Right cardiac atrium (tissue), 5 donors: ENCODE data around the gene HDGFL2. TPM values are rescaled to one million over a fixed set of nuclear protein-coding genes. Genes with fewer than 3 reads are reported as not detected.
"Not testable (repeated sequence)": the region's sequence is repeated elsewhere in the genome, so short reads cannot be mapped to it uniquely, and the experiment has no call there.

ENCODE experiments used
- ATAC-seq, 2 donors: fragments of 200-7000 bp; cut with Tn5 transposase; one replicate each; pipeline versions ENCODE4 v1.8.0 to v1.9.1; 2020; ENCODE audit warnings: moderate library complexity in 2 of 2, mild to moderate bottlenecking in 1 of 2
- DNase-seq, 3 donors: peaks; one replicate each; pipeline ENCODE4 v3.0.0-alpha.2; 2020
- H3K27ac ChIP-seq: one replicate; pipeline ENCODE4 v1.5.1; 2013; ENCODE audit warnings: mild to moderate bottlenecking, low read length, control low read depth, moderate library complexity
- H3K27me3 ChIP-seq: one replicate; pipeline ENCODE4 v1.6.1; 2013; ENCODE audit not compliant: control insufficient read depth, insufficient read depth
- H3K4me1 ChIP-seq: one replicate; pipeline ENCODE4 v1.6.1; 2013; ENCODE audit warnings: low read length; ENCODE audit not compliant: control insufficient read depth, insufficient read depth
- H3K4me3 ChIP-seq: one replicate; pipeline ENCODE4 v1.5.1; 2013; ENCODE audit warnings: low read length, control low read depth
- H3K9me3 ChIP-seq: one replicate; pipeline ENCODE4 v1.6.1; 2013; ENCODE audit warnings: low read length; ENCODE audit not compliant: control insufficient read depth
- WGBS: extraction: QIAGEN DNeasy Blood & Tissue Kit; methylation state at CpG from one replicate; pipeline ENCODE4 v1.1.7; 2013; 5-methylcytosine and 5-hydroxymethylcytosine counted together
- intact Hi-C, 4 donors: fragments of 100-400 bp; cut with DNase I; formaldehyde crosslinking; loops; one replicate each; pipeline versions ENCODE4 v1.11.0 to v1.14.0; 2022 to 2023
- polyA plus RNA-seq: library from polyadenylated mRNA; stranded (reverse); fragments of 200-250 nt; gene quantifications from one replicate; pipeline ENCODE4 v1.2.3, GENCODE V29; 2013
- total RNA-seq, 4 donors: library from RNA; stranded (reverse); fragmentation: NEBNext Ultra II Directional; extraction: Animal tissue kit (Norgen Biotek cat#: 25700); gene quantifications; one replicate each; pipeline ENCODE4 v1.2.1, GENCODE V29; 2021
- donor health status: healthy with polysubstance abuse.
- donor health status: DM: no; HTN: yes; CAD: no.
- donor health status: DM: no; HTN: no; CAD: no.
- donor health status: DM: no; HTN: yes; CAD: no; lungs with severe emphysema.
- donor health status: DM: yes; HTN: yes; CAD: no.

The HDGFL2 gene
- total and polyA plus RNA-seq, 5 donors: 20.6 to 31.4 (median 28.6) TPM

DNA sequence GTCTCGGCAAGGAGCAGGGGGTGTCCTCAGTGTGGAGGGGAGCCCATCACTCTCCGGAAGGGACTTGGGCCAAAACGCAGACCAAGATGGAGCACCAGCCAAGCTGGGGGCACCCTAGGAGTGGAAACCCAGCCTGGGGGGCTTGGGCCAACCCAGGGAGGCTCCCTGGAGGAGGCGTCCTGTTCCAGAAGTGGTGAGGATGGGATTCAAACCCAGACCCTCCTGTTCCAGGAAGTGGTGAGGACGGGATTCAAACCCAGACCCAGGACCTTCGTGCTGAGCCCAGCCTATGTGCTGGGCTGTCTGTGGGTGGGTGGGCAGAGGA, 47.0 kb downstream of the HDGFL2 start:
- Histone ChIP-seq H3K9me3 (no peaks in the 10 kb centered on the region), H3K27me3 (no peaks in the 10 kb centered on the region), H3K4me1 (no peaks in the 10 kb centered on the region), H3K4me3 (no peak overlapping the region), H3K27ac (peak overlapping the region; percentile 79)
- DNase-seq: peak in 1 of 3 donors; percentile 55
- intact Hi-C loops: no loop called here
- WGBS: 90% methylated on average over 6 of the region's 6 CpGs
- ATAC-seq: no peak

DNA sequence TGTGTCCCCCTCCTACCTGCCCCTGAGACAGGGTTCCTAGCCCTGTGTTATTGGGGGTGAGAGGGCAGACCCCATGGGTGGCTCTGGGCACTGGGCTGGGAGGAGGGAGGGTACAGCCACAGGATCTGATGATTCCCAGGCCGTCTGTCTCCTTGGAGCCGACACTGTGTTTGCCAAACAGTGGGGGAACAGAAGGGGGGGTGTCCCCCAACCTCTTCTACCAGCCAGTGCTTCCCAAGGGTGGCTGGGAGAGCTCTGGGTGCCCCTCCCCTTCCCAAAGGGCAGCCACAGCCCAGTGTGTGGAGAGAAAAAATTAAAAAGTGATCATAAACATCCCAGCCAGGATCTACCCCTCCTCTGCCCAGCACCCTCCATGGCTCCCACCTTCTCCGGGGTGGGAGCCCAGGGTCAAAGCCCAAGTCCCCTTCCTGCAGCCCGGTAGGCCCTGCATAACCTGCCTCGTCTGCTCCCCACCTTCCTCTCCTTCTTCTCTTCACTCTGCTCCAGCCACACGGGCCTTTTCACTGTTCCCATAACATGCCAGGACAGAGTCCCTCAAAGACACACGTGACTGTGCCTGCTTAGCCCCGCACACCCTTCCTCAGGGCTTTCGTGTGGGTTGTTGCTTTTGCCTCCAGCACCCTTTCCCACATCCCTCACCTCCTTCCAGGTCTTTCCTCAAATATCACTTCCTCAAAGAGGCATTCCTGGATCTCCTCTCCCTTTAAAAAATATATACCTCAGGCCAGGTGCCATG, 47.6 kb downstream of the HDGFL2 start:
- Histone ChIP-seq H3K9me3 (no peaks in the 10 kb centered on the region), H3K27ac (peak overlapping the region; percentile 79), H3K4me3 (no peak overlapping the region), H3K4me1 (no peaks in the 10 kb centered on the region), H3K27me3 (no peaks in the 10 kb centered on the region)
- 49% methylated on average over 9 of the region's 9 CpGs for WGBS
- ATAC-seq (peak; percentile 59 to 60), DNase-seq (peak; percentile 53 to 76 (median 75))
- intact Hi-C loops: no loop called here

DNA sequence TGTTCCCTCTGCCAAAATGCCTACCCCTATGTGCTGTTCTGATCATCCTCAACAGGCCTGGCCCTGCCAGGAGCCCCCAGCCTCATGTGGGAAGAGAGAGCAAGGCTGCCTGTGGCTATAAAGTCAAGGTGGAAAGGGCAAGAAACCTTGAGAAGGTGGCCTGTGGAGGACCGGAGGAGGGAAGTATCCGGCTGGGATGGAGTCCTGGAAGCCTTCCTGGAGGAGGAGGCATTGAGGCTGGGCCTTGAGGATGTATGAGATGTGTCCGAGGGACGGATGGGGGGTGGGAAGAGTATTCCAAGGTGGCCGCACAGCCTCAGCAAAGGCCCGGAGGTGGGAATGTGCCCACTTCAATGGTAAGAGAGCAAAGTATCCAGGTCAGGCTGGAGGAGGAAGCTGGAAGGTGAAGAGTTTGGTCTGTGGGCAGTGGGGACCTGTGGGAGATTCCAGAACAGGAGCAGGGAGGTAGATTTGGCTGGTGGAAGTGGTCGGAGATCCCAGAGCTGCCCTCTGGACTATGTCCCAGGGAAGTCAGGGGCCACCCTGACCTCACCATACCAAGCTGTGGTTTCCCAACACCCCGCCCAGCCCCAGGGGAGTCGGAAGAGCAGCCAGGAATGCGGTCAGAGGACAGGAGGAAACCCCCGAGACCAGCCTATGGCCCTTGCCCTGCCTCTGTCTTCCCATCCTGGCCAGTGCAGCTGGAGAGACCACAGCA, 49.2 kb downstream of the HDGFL2 start:
- intact Hi-C loops: no loop called here
- Histone ChIP-seq H3K4me1 (no peaks in the 10 kb centered on the region), H3K9me3 (no peaks in the 10 kb centered on the region), H3K27me3 (no peaks in the 10 kb centered on the region), H3K27ac (no peak overlapping the region), H3K4me3 (no peak overlapping the region)
- ATAC-seq: no peak
- peak in 2 of 3 donors; percentile 26 to 27 for DNase-seq
- 75% methylated on average over 11 of the region's 11 CpGs for WGBS

DNA sequence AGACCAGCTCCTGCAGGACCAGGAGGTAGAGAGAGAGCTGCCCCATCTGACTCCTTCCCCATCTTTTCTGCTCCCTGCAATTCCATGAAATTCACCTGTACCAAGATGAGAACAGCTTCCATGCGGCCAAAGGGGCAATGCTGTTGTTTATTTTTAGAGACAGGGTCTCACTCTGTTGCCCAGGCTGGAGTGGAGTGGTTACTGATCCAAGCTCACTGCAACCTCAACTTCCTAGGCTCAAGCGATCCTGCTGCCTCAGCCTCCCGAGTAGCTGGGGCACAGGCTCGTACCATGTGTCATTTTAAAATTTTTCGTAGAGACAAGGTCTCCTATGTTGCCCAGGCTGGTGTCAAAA, 49.8 kb downstream of the HDGFL2 start:
- WGBS: 84% methylated on average over 5 of the region's 5 CpGs
- Histone ChIP-seq H3K9me3 (no peaks in the 10 kb centered on the region), H3K27ac (no peak overlapping the region)

DNA sequence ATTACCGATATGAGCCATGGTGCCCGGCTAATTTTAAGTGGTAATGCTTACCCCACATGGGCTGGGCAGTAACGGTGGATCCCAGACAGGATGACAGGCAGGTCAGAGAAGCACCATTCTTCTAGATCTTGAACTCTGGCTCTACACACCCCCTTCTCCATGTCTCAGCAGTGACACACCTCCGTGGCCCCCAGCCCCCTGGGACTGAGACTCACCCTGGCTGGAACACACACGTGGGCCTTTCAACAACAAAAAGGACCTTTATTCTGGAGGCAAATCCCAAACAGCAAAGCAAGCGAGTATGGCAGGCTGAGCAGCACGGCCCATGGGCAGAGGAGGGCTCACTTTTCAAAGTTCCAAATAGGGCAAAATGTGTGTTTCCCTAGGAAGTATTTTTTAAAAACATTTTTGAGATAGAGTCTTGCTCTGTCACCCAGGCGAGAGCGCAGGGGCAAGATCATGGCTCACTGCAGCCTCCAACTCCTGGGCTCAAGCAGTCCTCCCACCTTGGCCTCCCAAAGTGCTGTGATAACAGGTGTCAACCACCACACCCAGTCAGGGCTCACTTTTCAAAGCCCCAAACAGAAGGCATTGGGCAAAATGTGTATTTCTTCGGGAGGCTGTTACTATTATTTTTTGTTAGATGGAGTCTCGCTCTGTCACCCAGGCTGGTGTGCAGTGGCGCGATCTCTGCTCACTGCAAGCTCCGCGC, 50.4 kb downstream of the HDGFL2 start:
- Histone ChIP-seq H3K27ac (no peak overlapping the region), H3K4me3 (no peak overlapping the region), H3K27me3 (no peaks in the 10 kb centered on the region), H3K4me1 (no peaks in the 10 kb centered on the region), H3K9me3 (no peaks in the 10 kb centered on the region)
- WGBS: 86% methylated on average over 15 of the region's 15 CpGs
- ATAC-seq: no peak
- DNase-seq: no peak
- intact Hi-C loops: no loop called here

More for the DNA sequence above, 49.8 kb downstream of the HDGFL2 start:
- Histone ChIP-seq H3K4me1 (no peaks in the 10 kb centered on the region), H3K27me3 (no peaks in the 10 kb centered on the region), H3K4me3 (no peak overlapping the region)
- DNase-seq (no peak), ATAC-seq (no peak)
- intact Hi-C loops: no loop called here

GRCh38 chr19:4523306-4524110, 51.4 kb downstream of the HDGFL2 start:
- Histone ChIP-seq H3K27ac (no peak overlapping the region), H3K4me1 (no peaks in the 10 kb centered on the region), H3K27me3 (no peaks in the 10 kb centered on the region), H3K4me3 (no peak overlapping the region), H3K9me3 (no peaks in the 10 kb centered on the region)
- ATAC-seq (no peak), DNase-seq (peak in 2 of 3 donors; percentile 55 to 82)
- intact Hi-C loops: no loop called here
- WGBS: 76% methylated on average over 53 of the region's 53 CpGs

DNA sequence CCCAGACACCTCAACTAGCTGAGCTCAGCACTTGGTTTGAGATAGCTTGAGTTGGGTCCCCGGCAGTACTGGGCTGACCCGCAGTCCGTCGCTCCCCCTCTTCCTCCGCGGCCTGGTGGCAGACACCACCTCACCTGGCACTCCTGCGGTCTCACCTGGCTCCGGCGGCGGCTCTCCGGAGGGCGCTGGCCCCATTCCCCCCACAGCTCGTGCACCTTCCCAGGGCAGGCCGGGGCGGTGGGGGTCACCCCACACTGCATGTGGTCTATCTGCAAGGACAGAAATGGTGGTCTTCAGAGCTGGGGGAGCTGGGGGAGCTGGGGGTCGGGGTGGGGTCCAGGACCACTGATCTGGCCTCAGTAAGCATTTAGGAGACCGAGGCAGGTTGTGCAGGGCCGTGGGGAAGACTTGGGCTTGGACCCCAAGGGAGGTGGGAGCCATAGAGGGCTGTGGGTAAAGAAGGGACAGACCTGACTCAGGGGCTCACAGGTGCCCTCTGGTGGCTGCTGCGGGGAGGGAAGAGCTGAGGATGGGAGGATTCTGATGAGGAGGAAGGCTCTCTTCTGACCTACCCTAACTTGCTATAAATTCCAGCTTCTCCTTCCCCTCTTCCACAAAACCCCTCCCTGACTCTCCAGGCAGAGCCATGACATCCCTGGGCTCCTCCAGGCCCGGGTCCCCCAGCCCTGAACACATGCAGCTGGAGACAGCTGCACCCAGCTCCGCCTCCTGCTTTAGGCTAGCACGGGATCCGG, 52.9 kb downstream of the HDGFL2 start:
- WGBS: 66% methylated on average over 23 of the region's 23 CpGs
- H3K4me1 ChIP-seq: no peaks in the 10 kb centered on the region
- peak in 2 of 3 donors; percentile 82 to 84 for DNase-seq
- peak; percentile 31 to 53 for ATAC-seq
- H3K4me3 ChIP-seq: no peak overlapping the region
- H3K27me3 ChIP-seq: no peaks in the 10 kb centered on the region
- intact Hi-C loops: no loop called here
- no peak overlapping the region for H3K27ac ChIP-seq
- no peaks in the 10 kb centered on the region for H3K9me3 ChIP-seq

DNA sequence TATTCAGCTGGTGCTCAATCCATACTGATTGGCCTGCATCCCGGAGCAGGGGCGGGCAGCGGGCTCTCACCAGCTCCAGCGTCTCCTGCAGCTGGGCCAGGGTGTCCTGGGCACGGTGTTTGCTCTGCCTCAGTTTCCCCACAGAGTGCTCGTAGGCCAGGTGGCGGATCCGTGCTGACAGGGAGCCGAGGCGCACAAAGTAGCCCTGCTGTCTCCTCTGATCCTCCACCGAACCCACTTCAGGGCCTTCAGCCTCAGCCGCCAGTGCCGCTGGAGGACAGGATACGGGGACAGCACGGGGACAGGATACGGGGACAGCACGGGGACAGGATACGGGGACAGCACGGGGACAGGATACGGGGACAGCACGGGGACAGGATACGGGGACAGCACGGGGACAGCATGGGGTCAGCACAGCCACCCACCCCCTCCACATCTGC, 53.5 kb downstream of the HDGFL2 start:
- Histone ChIP-seq H3K4me1 (no peaks in the 10 kb centered on the region), H3K4me3 (no peak overlapping the region), H3K9me3 (no peaks in the 10 kb centered on the region), H3K27ac (no peak overlapping the region), H3K27me3 (no peaks in the 10 kb centered on the region)
- DNase-seq (peak in 1 of 3 donors; percentile 44), ATAC-seq (no peak)
- WGBS: 52% methylated on average over 23 of the region's 23 CpGs
- intact Hi-C loops: no loop called here

GRCh38 chr19:4527377-4527776, 55.3 kb downstream of the HDGFL2 start:
- DNase-seq, H3K27ac ChIP-seq, H3K27me3 ChIP-seq, H3K4me1 ChIP-seq, H3K9me3 ChIP-seq, H3K4me3 ChIP-seq, ATAC-seq, intact Hi-C loops: not testable (repeated sequence)
- 86% methylated on average over 8 of the region's 8 CpGs for WGBS

GRCh38 chr19:4528843-4529242, 56.7 kb downstream of the HDGFL2 start:
- no peaks in the 10 kb centered on the region for H3K4me1 ChIP-seq
- H3K9me3 ChIP-seq: no peaks in the 10 kb centered on the region
- WGBS: 60% methylated on average over 15 of the region's 15 CpGs
- intact Hi-C loops: no loop called here
- no peaks in the 10 kb centered on the region for H3K27me3 ChIP-seq
- H3K27ac ChIP-seq: no peak overlapping the region
- no peak overlapping the region for H3K4me3 ChIP-seq
- DNase-seq (no peak), ATAC-seq (no peak)
